ENCODE data around the gene ARHGAP26.
A peak's percentile ranks its signal among the peaks of the same experiment; 100 is the strongest.

The ARHGAP26 gene

DNA sequence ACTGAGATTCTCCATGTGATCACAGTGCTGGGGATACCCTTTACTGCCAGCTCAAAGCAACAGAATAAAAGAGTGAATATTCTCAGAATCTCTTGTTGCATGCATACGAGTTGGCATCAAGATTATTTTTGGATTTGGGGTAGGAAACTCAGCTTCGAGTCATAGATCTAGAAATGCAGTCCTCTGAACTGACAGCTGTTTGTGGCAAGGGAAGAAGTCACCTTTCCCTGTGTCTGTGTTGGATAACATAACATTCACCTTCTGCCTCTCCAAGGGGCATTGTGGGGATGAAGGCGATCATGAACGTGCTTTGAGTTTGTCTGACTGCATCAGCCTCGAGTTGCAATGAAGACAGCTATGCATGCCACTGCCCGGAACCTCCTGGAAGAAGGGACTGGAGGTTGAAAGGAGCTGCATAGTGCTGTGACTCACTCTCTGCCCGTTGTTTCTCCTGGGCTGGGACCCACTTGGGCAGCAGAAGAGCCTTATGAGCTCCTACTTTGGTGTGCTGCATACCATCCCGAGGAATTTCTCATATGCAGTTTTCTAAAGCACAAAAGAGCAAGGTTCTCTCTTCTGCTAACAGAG is 231.7 kb downstream of the ARHGAP26 start:
- DNase-seq: peak; percentile 67

- peak; percentile 82 for DNase-seq
Observed at GRCh38 chr5:143002459-143003327, 232.5 kb downstream of the ARHGAP26 start.

- no peak for DNase-seq
Observed at GRCh38 chr5:143003328-143003636, 233.1 kb downstream of the ARHGAP26 start.

- DNase-seq: no peak
Observed at GRCh38 chr5:143004361-143005145, 234.4 kb downstream of the ARHGAP26 start.

- no peak for DNase-seq
Observed at GRCh38 chr5:143006501-143006900, 236.3 kb downstream of the ARHGAP26 start.

- no peak for DNase-seq
Observed at GRCh38 chr5:143008032-143008431, 237.9 kb downstream of the ARHGAP26 start.

- DNase-seq: peak; percentile 89
Observed at GRCh38 chr5:143008809-143009521, 238.8 kb downstream of the ARHGAP26 start.

DNA sequence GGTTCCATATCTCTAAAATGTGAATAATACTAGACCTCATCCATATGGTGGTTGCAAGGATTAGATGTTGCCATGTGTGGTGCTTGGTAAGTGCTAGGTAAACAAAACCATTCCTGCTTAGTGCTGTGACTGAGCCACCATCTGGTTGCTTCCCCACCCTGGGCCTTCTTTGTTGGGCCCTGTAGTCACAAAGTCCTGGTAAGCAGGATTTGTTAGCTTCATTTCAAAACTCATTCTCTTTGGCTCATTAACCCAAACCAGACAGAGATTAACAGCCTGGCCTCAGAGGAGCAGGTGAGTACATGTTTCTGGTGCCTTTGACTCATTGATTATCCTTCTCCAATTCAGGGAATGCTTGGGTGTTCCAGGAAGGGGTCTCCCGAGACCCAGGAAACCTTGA is 240.2 kb downstream of the ARHGAP26 start:
- no peak for DNase-seq

DNA sequence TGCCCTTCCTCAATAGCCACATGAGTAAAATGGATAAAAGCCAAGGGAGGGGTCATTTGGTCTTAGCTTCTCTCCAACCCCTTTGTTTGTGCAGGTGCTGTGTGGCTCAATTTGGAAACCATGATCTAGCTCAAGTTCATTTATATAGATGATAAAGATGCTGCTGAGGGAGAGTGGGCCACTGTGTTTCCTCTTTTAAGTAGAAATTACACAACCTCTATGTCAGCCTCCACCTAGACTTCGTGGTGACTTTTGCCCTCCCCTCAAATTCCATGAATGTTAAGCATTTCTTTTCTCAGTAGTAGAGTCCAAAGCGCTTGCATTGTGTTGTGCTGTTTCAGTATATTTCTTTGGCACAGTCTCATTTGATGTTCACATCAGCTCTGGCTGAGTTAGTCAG is 241.4 kb downstream of the ARHGAP26 start:
- no peak for DNase-seq

DNA sequence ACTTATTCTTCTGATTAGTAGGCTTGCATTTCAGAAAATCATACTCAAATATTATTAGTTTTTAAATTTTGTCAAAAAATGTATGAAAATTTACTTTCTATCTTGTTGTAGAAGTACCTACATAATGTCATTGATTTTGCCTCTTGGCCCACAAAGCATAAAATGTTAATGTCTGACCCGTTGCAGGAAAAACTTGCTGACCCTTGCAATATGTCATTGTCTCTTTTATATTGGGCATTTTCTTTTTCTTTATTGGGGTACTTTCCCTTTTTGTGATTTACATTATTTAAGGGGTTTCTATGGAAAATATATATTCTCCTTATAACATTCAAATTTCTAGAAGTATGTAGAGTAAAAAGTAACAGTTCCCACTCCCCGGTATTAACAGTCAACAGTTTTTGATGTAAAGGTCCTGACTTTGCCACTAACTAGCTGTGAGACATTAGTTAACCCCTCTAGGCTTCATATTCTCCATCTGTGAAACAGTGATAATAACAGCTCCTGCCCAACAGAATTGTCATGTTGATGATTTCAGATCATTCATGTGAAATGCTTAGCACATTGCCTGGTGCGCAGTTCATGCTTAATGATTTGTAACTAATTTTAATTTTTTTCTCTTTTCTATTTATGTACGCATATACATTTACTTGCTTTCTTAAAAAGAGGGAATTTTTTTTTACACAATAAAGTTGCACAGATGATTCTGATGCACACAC is 243.2 kb downstream of the ARHGAP26 start:
- no peak for DNase-seq

DNA sequence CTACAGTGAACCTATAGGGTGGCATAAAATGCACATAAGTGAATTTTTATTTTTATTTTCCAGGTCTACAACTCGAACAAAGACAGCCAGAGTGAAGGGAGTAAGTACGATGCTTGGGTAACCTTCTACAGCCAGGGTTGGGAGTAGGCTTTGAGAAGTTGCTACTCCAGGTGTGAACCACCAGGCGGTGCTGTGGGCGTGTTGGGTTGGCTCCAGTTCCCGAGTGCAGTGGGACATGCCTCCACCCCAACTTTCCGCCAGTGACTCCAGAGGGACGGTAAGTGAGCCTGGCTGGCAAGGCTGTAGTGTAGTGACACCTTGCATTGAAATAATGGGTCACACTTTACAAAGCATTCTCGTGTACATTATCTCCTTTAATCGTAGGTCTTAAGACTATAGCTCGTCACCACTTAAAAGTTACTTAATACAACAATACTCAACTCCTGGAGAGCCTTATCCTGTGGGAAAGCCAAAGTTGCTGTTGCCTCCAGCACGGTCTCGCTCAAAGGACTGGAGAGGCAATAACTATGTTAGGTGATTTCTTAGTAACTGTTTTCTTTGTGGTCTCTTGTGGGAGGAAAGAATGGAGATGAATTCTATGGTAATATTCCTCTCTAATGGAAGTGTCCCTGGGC is 244.0 kb downstream of the ARHGAP26 start:
- DNase-seq: peak; percentile 72

- DNase-seq: peak; percentile 81
Observed at GRCh38 chr5:143016777-143017516, 246.8 kb downstream of the ARHGAP26 start.

DNA sequence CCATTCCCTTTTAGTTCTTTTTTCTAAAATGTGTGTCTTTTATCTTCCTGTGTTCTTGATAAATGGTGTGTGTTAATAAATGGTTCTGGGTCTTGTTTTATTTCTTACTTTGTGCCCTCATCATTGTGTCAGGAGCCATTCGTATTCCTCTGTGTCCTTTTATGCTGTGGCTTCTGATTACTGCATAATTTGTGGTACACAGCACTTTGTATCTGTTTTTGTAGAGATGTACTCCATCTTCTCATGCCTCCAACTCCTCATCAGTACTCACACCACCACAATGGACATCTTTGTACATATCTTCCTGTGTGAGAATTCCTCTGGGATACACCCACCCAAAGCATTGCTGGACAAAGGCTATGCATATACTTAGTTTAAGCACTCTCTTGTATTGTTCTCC is 247.4 kb downstream of the ARHGAP26 start:
- DNase-seq: no peak

- DNase-seq: no peak
Observed at GRCh38 chr5:143017992-143018391, 247.8 kb downstream of the ARHGAP26 start.

GRCh38 chr5:143019157-143019556 is 249.0 kb downstream of the ARHGAP26 start:
- DNase-seq: no peak

- no peak for DNase-seq
Observed at GRCh38 chr5:143019614-143020515, 249.7 kb downstream of the ARHGAP26 start.

GRCh38 chr5:143021595-143021994 is 251.4 kb downstream of the ARHGAP26 start:
- no peak for DNase-seq

DNA sequence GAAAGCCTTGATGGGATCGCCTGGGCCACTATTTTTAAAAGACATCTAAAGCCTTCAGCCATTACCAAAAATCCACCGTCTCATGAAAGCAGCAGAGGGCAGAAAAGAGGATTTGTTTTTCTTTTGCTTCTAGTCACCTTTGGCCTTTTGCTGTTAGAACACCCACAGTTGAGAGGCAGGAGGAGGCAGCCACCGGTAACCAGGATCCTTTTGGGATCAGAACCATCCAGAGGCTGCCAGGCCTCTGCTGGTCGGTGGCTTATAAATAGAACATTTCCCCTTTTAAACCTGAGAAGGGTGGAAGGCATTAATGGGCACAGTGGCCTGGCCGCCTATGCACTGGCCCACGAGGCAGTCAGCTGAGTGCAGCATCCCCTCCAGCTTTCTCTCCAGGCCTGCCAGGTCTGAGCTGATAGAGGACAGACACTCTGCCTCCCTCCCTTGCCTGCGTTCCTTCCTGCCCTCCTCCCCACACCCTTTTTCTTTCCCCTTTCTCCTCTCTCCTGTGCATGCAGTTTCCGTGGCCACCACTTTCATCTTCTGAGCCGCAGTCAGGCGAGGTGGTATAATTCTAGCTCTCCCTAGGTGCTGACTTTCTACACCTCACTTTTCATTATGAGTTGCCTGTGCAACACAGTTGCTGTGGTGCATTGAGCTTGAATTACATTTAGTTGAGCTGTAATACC is 253.4 kb downstream of the ARHGAP26 start:
- peak; percentile 67 for DNase-seq

DNA sequence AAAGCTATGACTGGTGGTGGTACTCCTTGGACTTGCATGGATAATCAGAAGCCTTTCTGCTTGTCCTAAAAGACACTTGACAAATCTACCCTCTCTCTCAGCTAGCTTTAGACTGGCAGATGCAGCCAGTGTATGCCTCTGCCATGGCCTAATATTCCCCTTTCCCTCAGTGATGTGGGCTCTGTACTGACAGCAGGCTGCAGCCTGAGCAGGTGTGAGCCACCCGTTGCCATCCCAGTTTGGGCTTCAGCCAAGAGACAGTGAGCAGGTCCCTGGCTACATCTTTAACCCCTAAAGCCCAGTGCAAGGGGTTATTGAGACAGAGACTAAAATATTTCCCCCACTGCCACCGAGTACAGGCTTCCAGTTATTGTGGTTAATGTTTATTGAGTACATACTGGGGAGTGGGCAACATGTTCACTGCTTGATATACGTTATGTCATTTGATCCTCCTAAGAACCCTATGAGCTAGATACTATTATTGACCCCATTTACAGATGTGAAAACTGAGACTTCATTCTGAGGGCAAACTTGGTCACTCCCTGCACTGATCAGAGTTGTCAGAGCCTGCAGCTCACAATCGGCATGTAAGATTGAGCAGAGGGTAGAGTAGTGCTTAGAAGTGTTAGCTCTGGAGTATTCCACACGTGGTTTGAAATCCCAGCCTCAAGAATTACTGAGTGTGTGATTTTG is 254.2 kb downstream of the ARHGAP26 start:
- no peak for DNase-seq
